A673 (cell line): ENCODE measurements around the gene PLXNA1. TPM values are rescaled to one million over a fixed set of nuclear protein-coding genes. Genes with fewer than 3 reads are reported as not detected.

Experiments used
- BruUV-seq: library from RNA; stranded (reverse); fragments of 400-500 nt; replicated peaks from 2 replicates; lab custom pipeline; 2021; lab: Mats Ljungman, UMichigan
- CTCF ChIA-PET: fragments of 300-600 bp; sonication (Branson Sonifier 250); formaldehyde crosslinking; loops from one replicate; lab custom pipeline; 2022; ENCODE audit warnings: antibody characterized with exemption; lab: Charles Lee
- POLR2A ChIA-PET: fragments of 300-600 bp; sonication (Branson Sonifier 250); formaldehyde crosslinking; loops from one replicate; lab custom pipeline; 2022; ENCODE audit warnings: antibody characterized with exemption; ENCODE audit not compliant: low non-redundant PET; lab: Charles Lee
- DNase-seq: peaks from one replicate; pipeline ENCODE4 v3.0.0-alpha.2; 2015; ENCODE audit warnings: low spot score
- H3K27ac ChIP-seq: fragments of 200-600 bp; sonication (generic); 2 replicates; pipeline ENCODE4 v1.5.1; 2016; ENCODE audit warnings: mixed run types, low read depth, mild to moderate bottlenecking, mixed read lengths, antibody characterized with exemption, low read length; ENCODE audit not compliant: poor library complexity, severe bottlenecking
- H3K27me3 ChIP-seq: fragments of 200-600 bp; sonication (generic); replicated peaks from 2 replicates; pipeline ENCODE4 v1.6.1; 2017; ENCODE audit warnings: mixed run types, low read depth, mild to moderate bottlenecking, mixed read lengths, antibody characterized with exemption, low read length; ENCODE audit not compliant: insufficient read depth, poor library complexity
- H3K36me3 ChIP-seq: fragments of 200-600 bp; sonication (generic); 2 replicates; pipeline ENCODE4 v1.6.1; 2016; ENCODE audit warnings: mixed run types, mild to moderate bottlenecking, mixed read lengths, antibody characterized with exemption, low read length; ENCODE audit not compliant: insufficient read depth, poor library complexity, severe bottlenecking
- H3K4me1 ChIP-seq: fragments of 200-600 bp; sonication (generic); 2 replicates; pipeline ENCODE4 v1.6.1; 2017; ENCODE audit warnings: mixed run types, mild to moderate bottlenecking, mixed read lengths, antibody characterized with exemption, low read length; ENCODE audit not compliant: insufficient read depth, poor library complexity, severe bottlenecking
- H3K4me3 ChIP-seq: fragments of 200-600 bp; sonication (generic); 2 replicates; pipeline ENCODE4 v1.5.1; 2016; ENCODE audit warnings: low read depth, mixed run types, mild to moderate bottlenecking, mixed read lengths, low read length; ENCODE audit not compliant: poor library complexity, severe bottlenecking
- H3K9me3 ChIP-seq: fragments of 200-600 bp; sonication (generic); 2 replicates; pipeline ENCODE4 v1.6.1; 2016; ENCODE audit warnings: mixed run types, low read depth, mild to moderate bottlenecking, mixed read lengths, antibody characterized with exemption, low read length; ENCODE audit not compliant: poor library complexity, severe bottlenecking
- EZH2 ChIP-seq: fragments of 200-600 bp; sonication (generic); IDR thresholded peaks from 2 replicates; pipeline ENCODE4 v1.6.1; 2017; ENCODE audit warnings: borderline replicate concordance, low read depth, mild to moderate bottlenecking, mixed read lengths, antibody characterized with exemption, low read length; ENCODE audit not compliant: poor library complexity, severe bottlenecking
- intact Hi-C: fragments of 100-400 bp; cut with micrococcal nuclease; formaldehyde crosslinking; loops from one replicate; pipeline ENCODE4 v1.10.0; 2022; ENCODE audit not compliant: unreplicated experiment
- total RNA-seq: library from RNA; stranded (reverse); gene quantifications from 2 replicates; pipeline ENCODE4 v1.2.3, GENCODE V29; 2021
- TF ChIP-seq, protein P1 (sequence below): fragments of 300-800, 200-600 bp; sonication (generic); conservative IDR thresholded peaks from 2 replicates; pipeline ENCODE4 v1.5.1; 2017; ENCODE audit warnings: low read depth, mild to moderate bottlenecking, antibody characterized with exemption, low read length, moderate library complexity, mixed read lengths

The PLXNA1 gene
- total RNA-seq, 1 experiment from 2014 or later = 33.6 TPM

DNA sequence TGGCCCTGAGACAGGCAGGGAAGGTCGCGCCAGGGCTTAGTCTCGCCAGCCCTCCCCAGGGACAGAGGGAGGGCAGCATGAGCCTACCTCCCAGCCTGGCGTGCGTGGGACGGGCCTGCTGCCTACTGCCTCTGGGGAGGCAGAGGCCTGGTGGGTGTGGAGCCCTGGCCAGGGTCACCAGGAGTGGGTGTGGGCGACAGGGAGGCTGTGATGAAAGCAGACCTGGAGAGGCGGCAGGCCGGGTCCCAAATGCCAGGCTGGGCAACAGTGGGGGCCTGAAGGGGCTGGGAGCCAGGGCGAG is 33.1 kb downstream of the PLXNA1 start:
- ChIA-PET CTCF (no interaction called here), POLR2A (no interaction called here)
- Histone ChIP-seq H3K9me3 (no peaks in the 10 kb centered on the region), H3K27me3 (no peaks in the 10 kb centered on the region), H3K36me3 (peaks cover 32% of the 10 kb centered on the region), H3K27ac (no peak overlapping the region), H3K4me1 (peaks cover 9% of the 10 kb centered on the region), H3K4me3 (no peak overlapping the region)
- TF ChIP-seq, protein P1, sequence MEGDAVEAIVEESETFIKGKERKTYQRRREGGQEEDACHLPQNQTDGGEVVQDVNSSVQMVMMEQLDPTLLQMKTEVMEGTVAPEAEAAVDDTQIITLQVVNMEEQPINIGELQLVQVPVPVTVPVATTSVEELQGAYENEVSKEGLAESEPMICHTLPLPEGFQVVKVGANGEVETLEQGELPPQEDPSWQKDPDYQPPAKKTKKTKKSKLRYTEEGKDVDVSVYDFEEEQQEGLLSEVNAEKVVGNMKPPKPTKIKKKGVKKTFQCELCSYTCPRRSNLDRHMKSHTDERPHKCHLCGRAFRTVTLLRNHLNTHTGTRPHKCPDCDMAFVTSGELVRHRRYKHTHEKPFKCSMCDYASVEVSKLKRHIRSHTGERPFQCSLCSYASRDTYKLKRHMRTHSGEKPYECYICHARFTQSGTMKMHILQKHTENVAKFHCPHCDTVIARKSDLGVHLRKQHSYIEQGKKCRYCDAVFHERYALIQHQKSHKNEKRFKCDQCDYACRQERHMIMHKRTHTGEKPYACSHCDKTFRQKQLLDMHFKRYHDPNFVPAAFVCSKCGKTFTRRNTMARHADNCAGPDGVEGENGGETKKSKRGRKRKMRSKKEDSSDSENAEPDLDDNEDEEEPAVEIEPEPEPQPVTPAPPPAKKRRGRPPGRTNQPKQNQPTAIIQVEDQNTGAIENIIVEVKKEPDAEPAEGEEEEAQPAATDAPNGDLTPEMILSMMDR = no peak
- no peak for TF ChIP-seq EZH2
- BruUV-seq = no TSS peak
- intact Hi-C loops = no loop called here
- DNase-seq = no peak

DNA sequence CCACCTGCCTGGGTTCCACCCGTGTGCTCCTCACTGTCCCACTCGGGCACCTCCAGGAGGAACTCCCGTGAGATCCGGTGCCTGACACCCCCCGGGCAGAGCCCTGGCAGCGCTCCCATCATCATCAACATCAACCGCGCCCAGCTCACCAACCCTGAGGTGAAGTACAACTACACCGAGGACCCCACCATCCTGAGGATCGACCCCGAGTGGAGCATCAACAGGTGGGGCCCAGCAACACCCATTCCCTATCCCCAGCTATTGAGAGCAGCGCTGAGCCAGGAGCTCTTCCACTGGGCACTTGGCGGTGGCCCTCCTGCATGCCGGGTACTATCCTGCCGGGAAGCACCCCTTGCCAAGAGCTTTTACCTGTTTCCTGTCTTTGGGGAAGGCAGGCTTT is 33.5 kb downstream of the PLXNA1 start:
- CTCF ChIA-PET = no interaction called here
- H3K4me3 ChIP-seq = no peak overlapping the region
- TF ChIP-seq EZH2 = no peak
- TF ChIP-seq, protein P1 = no peak
- BruUV-seq = no TSS peak
- H3K4me1 ChIP-seq = peaks cover 4% of the 10 kb centered on the region
- intact Hi-C loops = no loop called here
- H3K27me3 ChIP-seq = no peaks in the 10 kb centered on the region
- DNase-seq = no peak
- H3K9me3 ChIP-seq = no peaks in the 10 kb centered on the region
- H3K27ac ChIP-seq = no peak overlapping the region
- peaks cover 32% of the 10 kb centered on the region for H3K36me3 ChIP-seq
- POLR2A ChIA-PET = no interaction called here

DNA sequence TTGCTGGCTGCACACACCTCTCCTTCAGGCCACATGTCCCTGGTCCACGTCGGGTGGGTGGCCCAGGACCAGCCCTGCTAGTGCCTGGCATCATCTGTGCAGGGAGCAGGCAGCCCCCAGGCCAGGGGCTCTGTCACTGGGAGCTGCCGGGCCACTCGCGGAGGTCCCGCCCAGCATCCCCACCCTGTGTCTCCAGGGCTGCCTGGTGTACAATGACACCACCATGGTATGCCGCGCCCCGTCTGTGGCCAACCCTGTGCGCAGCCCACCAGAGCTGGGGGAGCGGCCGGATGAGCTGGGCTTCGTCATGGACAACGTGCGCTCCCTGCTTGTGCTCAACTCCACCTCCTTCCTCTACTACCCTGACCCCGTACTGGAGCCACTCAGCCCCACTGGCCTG is 34.3 kb downstream of the PLXNA1 start:
- no peak overlapping the region for H3K27ac ChIP-seq
- H3K9me3 ChIP-seq = no peaks in the 10 kb centered on the region
- H3K4me3 ChIP-seq = no peak overlapping the region
- no peaks in the 10 kb centered on the region for H3K4me1 ChIP-seq
- POLR2A ChIA-PET = no interaction called here
- no peaks in the 10 kb centered on the region for H3K27me3 ChIP-seq
- DNase-seq = no peak
- TF ChIP-seq, protein P1 = no peak
- no peak for TF ChIP-seq EZH2
- CTCF ChIA-PET = no interaction called here
- peaks cover 31% of the 10 kb centered on the region for H3K36me3 ChIP-seq
- intact Hi-C loops = no loop called here
- no TSS peak for BruUV-seq

DNA sequence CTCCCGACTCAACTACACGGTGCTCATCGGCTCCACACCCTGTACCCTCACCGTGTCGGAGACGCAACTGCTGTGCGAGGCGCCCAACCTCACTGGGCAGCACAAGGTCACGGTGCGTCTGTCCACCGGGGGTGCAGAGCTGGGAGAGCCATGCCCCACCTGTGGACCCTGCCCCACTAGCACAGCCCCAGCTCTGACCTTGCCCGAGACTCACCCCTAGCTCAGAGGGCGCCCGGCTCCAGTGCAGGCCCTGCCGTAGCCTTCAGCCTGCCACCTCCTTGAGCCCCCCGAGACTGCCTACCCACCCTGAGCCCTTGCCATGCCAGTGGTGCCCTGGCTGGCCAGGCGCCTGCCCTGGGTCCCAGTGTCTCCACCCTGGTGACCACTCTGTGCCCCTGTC is 34.9 kb downstream of the PLXNA1 start:
- no TSS peak for BruUV-seq
- POLR2A ChIA-PET = no interaction called here

More for the DNA sequence above, 34.9 kb downstream of the PLXNA1 start:
- intact Hi-C loops = no loop called here
- H3K36me3 ChIP-seq = peaks cover 28% of the 10 kb centered on the region
- no peaks in the 10 kb centered on the region for H3K27me3 ChIP-seq
- no peak overlapping the region for H3K4me3 ChIP-seq
- no peak for DNase-seq
- no peak overlapping the region for H3K27ac ChIP-seq
- CTCF ChIA-PET = no interaction called here
- TF ChIP-seq, protein P1 = no peak
- TF ChIP-seq EZH2 = no peak
- no peaks in the 10 kb centered on the region for H3K4me1 ChIP-seq
- H3K9me3 ChIP-seq = no peaks in the 10 kb centered on the region
